ENCODE results near the gene EDC3.
A peak's percentile ranks its signal among the peaks of the same experiment; 100 is the strongest.
"Not testable (repeated sequence)": the region's sequence is repeated elsewhere in the genome, so short reads cannot be mapped to it uniquely, and the experiment has no call there.

EDC3 gene, protein sequence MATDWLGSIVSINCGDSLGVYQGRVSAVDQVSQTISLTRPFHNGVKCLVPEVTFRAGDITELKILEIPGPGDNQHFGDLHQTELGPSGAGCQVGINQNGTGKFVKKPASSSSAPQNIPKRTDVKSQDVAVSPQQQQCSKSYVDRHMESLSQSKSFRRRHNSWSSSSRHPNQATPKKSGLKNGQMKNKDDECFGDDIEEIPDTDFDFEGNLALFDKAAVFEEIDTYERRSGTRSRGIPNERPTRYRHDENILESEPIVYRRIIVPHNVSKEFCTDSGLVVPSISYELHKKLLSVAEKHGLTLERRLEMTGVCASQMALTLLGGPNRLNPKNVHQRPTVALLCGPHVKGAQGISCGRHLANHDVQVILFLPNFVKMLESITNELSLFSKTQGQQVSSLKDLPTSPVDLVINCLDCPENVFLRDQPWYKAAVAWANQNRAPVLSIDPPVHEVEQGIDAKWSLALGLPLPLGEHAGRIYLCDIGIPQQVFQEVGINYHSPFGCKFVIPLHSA

DNA sequence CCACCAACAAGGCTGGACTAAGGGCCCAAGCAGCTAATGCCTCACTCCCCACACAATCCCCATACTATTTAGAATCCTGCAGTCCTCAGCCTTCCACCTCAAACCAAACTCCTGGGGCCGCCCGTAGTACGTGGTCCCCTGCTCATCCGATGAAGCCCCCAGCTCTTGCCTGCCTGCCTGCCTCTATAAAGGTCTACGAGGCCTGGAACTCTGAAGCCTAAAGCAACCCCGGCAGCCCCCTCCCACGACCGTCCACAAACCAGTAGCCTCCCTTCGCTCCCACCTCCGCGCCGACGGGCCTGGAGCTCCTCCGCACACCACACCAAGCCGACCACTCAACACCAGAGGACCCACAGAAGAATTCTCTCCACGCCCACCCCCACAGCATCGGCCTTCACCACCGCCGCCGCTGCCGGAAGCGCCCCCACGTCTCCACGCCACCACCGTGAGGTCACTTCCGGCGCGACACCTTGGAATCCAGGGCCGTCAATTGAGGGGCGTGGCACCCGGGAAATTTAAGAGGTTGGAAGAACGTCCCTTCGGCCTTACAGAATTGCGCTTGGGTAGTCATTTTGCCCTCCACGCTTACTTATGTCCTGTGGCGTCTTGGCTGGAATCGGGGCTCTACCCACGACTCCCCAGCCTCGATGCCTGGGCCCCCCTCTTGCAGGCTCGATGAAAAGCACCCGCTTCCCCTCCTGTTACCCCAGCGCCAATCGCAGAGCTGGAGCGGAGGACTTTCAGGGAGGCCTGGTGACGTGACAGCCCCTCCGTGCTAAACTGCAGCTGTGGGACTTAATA, at the start of gene EDC3:
EDC3 (minus strand) TSS at position 428 of the 801 bp plus-strand sequence. CDS start 20,900 bp downstream, outside the sequence.
- DNase-seq, result peak; percentile 89

DNA sequence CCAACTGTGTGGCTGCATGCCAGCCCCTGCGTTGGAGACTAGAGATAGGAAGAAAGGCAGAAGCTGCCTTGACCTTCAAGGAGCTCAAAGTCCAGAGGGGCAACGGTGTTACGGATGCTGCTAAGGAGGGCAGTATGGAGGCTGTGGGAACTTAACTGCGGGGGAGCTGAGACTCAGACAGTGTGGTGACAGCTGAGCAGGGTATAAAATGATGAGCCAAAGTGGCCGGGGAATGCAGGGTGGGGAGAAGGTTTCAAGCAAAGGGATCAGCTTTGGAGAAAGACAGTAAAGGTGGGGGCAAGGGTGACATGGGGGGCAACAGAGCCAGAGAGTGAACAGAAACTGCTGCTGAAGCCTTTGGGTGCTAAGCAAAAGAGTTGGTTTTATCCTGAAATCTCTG, 46.6 kb upstream of the EDC3 start:
- DNase-seq, result no peak

DNA sequence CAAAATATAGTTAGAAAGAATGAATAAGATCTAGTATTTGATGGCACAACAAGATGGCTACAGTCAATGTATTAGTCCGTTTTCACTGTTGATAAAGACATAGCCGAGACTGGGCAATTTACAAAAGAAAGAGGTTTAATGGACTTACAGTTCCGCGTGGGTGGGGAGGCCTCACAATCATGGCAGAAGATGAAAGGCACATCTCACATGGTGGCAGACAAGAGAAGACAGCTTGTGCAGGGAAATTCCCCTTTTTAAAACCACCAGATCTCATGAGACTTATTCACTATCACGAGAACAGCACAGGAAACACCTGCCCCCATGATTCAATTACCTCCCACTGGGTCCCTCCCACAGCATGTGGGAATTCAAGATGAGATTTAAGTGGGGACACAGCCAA, 42.4 kb upstream of the EDC3 start:
- DNase-seq, result not testable (repeated sequence)

DNA sequence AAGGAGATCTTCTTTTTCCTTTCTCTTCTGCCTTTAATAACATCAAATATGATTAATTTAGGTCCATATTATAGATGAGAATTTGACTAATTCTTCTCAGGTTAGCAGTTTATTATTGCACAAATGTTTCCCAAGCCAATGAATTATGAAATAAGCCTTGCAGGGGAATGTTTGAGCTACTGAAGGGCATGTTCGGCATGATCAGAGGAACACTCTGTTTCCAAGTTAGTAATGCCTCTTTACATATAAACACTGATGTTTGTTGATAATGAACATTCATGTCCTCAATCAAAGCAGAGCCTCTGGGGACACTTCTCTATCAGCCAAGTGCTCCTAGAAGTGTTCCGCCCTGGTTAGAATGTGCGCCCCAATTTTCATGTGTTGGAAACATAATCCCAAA, 39.5 kb upstream of the EDC3 start:
- DNase-seq, result no peak

DNA sequence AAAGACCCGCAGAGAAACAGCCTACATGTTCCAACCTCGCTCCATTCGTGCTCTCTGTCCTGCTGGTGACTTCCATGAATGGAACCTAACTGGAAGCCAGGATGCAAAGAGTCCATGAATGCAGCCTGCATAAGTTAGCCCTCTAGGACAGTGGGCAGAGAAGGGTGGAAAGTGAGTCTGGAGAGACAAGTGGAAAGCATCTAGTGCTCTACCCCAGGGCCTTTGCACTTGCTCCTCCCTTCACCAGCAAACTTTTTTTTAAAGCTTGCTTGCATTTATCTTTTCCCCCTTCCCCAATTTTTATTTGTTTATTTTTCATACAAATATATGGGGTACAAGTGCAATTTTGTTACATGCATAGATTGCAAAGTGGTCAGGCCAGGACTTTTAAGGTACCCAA, 37.4 kb upstream of the EDC3 start:
- no peak for DNase-seq

DNA sequence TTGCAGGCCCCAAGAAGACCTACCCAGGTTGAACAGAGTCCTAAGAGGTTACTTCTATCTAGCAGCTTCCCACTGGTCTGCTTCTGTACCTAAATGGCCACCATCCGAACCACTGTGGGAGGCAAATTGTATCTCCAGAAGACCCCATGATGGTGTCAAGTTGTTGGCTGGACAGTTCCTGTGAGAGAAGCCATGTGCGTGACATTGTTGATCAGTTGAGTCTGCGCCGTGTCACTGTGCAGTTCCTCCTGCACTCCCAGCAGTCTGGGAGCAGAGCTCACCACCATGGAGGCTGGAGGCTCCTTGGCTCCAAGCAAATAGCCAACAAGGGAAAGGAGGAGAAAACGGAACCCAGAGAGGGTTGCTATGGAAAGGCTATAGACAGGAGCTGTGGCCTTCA, 37.0 kb upstream of the EDC3 start:
- no peak for DNase-seq

DNA sequence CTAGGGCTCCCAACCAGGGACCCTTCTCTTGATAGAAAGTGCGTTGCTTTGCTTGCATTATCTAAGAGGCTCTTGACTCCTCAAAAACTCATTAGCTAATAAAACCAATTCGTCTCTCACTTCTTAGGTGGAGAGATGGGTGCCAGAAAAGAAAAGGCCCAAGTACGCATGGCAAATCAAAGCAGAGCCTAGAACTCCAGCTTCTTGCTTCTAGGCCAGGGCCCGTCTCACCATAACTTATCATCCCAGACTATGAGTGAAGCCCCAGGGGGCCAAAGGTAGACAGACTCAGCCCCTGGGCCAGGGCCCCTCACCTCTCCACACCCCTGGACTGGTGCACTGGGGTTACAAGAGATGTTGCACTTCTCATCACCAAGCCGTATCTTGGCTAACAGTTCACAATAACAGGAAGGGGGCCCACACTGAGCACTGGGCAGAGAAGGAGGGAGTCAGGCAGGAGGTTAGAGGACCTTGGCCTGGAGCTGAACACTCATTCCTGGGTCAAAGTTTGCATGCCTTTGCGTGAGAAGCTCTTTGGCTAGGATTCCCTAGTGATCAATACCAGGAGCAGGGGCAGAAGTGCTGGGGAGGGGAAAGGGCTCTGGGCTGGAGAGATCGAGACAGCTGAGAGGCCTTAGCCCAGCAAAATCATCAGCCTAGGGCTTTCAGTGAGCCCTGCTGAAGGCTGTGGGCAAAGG, 34.9 kb upstream of the EDC3 start:
- no peak for DNase-seq

DNA sequence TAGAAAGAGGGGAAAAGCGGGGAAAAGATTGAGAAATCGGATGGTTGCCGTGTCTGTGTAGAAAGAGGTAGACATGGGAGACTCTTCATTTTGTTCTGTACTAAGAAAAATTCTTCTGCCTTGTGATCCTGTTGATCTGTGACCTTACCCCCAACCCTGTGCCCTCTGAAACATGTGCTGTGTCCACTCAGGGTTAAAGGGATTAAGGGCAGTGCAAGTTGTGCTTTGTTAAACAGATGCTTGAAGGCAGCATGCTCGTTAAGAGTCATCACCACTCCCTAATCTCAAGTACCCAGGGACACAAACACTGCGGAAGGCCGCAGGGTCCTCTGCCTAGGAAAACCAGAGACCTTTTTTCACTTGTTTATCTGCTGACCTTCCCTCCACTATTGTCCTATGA, 33.5 kb upstream of the EDC3 start:
- not testable (repeated sequence) for DNase-seq

DNA sequence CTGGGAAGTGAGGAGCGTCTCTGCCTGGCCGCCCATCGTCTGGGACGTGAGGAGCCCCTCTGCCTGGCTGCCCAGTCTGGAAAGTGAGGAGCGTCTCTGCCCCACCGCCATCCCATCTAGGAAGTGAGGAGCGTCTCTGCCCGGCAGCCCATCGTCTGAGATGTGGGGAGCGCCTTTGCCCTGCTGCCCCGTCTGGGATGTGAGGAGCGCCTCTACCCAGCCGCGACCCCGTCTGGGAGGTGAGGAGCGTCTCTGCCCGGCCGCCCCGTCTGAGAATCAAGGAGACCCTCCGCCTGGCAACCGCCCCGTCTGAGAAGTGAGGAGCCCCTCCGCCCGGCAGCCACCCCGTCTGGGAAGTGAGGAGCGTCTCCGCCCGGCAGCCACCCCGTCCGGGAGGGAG, 32.9 kb upstream of the EDC3 start:
- DNase-seq, result not testable (repeated sequence)

DNA sequence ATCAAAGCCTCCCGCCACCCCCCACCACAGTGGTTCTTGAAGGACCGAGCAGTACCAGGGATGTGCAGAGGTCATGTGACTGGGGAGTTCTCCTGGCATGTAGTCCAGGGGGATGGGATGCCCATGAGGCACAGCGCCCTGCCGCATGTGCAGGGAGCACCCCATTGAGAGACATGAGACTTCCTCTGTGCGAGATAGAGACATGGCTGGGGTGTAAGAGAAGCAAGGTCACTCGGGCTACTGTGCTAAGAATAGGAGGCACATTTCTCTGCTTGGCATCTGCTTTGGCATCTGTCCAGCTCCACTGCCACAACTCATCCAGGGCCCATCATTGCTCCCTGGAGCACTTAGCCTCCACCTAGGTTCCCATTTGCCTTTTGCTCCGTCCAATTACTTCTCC, 31.9 kb upstream of the EDC3 start:
- DNase-seq, result no peak

DNA sequence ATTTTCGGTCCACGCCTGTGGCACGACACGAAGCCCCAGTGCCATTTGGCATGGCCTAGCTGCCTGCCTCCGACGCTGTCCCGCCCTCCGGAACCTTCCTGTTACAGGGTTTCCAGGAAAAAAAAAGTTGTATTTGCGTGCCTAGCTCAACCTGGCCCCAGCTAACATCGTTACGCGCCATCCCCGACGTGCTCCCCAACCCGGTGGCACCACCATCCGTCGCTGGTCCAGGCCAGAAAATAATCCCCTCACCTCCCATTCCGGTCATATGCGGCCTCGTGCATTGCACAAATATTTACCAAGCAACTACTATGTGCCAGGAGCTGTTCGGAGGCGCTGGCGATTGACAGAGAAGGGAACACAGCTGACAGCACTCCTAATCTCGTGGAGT, 30.9 kb upstream of the EDC3 start:
- no peak for DNase-seq

DNA sequence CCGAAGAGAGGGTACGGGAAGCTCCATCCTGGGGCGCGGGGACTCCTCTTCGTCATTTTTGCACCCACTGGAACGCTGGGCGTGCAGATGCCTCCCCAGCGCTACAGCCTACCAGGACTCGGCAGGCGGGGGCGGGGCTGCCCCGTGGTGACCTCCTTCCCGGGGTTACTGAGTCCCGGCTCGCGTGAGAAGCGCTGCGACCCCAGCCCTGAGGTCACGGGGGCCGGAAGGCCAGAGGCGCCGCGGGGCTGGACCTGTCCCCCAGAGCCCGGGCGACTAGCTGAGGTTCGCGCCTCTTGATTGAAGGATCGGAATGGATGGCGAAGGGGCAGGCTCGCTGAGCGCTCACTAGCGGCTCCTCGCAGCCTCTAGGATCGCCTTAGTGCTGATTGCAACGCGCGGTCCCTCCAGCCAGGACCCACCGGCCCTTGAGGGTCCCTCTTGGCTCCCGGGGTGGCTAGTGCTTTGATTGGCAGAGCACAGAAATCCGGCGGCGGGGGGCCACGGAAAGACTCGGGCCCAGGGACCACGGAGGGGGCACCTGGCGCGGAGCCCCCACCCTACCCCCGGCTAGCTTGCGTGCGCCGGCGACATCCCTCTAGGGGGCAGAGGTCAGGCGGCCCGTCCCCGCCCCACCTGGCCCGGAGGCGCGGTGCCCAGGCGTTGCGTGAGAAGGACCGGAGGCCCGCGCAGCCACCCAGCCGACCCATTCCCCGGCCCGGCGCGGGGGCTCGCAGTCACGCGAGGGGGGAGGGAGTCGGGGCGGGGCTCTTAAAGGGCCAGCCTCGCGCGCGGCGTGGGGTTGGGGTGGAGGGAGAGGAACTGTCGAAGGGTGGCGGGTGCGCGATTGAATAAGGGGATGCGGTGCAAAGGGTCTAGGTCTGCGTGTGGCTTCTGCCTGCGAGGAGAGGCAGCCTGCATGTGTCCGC, 30.3 kb upstream of the EDC3 start:
- peak; percentile 72 for DNase-seq

DNA sequence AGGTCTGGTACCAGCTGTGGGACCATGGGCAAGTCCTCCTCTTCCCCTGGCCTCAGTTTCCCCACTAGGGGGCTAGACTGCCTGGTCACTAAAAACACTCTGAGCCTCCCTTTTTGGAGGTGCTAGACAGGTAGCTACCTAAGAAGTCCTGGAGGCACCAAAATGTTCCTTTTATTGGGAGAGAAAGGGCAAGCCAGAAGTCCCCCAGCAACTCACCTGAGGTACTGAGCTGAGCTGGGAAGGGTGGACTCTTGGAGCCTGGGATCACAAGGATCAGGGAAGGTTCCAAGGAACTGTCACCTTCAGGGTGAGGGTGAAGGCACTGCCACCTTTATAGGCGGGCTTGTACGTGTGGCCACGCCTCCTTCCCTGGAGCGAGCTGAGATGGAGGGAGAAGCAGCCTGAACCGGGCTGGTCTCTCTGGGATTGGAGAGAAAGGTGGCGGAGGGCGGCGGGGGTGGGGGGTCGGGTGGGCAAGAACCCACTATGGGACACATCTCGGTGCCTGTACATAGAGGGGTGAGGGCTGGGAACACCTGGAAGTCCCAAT, 29.5 kb upstream of the EDC3 start, which contains the start of gene CYP1A1:
CYP1A1 (minus strand) TSS at position 304 of the 550 bp plus-strand sequence. CDS start 2,431 bp downstream, outside the sequence.
- DNase-seq, result peak; percentile 60

DNA sequence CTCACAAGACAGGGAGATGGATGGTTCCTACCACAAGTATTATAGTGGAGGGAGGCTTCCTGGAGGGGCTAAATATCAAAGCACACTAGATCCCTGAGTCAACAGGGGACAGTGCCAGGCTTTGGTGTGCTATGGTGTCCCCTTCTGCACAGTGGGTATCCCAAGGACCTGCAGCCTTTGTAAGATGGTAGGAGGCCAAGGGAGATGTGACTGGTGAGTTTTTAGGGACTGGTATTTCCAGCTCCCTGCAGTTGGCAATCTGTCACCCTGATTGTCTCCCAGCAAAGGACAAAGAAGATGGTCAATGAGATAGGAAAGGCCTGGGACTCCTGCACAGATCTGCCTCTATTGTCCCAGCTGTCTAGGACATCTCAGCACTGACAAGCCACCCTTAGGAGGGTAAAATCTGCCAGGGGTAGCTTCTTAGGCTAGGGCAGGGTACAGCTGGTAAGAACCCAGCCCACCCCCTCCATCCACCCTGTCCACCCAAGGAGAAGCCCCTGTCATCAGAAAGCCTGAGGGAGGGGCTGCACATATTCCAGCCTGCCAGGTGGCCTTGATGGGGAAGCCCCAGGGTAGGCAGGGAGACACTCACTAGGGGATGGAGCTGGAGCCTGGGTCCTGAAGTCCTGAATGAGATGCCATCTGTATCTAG, 28.9 kb upstream of the EDC3 start:
- no peak for DNase-seq

DNA sequence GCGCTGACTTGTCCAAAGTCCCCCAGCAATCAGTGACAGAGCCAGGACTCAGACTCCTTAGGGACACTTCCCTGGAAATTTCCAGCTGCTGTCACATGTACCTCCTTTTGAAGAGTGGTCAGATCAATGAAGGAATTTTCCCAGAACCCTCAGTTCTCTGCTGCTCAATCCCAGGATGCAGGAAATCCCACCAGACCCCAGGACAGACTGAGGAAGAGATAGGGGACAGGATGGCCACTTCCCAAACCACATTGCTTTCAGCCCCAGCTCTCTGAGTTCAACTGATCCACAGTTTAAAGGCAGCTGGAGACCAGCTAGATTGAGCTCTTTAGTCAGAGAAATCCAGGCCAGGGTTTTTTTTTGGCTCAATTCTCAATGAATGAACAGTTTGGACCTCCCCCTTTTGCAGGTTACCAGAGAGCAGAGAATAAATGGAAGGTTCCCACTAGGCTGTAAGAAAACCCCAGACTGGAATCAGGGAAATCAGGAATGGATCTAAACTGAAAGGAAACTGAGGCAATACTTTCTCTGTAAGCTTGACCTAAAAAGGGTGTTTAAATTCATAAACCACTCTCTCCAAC, 28.0 kb upstream of the EDC3 start:
- no peak for DNase-seq

DNA sequence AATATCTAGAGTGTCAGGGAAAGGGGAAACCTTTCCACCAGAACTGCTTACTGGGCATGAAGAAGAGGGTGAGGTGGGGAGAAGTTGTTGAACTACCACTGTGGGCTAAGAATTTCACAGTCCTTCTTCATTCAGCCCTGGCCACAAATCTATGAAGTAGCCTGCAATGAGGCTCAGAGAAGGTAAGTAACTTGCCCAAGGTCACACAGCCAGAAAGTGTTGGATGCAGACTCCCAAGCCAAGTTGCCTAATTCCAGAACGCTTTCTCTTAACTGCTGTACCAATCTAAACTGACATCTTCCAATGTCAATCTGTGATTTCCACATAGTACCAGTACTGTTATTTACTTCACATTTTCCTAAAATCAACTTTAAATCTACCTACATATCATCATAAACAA, 27.4 kb upstream of the EDC3 start:
- no peak for DNase-seq

DNA sequence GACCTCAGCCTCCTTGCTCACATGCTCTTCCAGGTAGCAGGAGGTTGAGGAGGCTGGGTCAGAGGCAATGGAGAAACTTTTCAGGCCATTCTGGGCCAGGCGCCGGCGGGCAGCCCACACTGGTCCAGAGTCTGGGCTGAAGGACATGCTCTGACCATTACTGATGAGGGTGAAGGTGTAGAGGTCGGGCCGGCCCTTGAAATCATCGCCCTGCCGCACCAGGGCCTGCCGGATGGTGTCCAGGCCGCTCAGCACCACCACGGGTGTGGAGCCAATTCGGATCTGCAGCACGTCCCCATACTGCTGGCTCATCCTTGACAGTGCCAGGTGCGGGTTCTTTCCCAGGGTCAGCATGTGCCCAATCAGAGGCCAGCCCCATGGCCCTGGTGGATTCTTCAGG, 26.8 kb upstream of the EDC3 start:
- DNase-seq, result no peak

DNA sequence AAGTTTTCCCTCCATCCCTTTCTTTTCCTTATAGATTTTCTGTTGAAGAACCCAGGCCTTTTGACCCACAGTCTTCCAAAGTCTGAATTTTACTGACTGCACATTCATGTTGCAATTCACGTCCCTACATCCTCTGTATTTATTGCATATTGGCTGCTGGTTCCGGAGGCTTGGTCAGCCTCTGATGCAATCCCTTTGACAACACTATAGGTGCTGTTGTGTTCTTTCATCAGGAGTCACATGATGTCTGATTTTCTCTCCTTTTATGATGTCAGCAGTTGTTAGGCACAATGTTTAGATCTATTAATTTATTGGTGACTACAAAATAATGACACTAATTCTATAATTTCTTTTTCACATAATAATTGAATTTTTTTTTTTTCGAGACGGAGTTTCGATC, 20.8 kb upstream of the EDC3 start:
- DNase-seq, result no peak

DNA sequence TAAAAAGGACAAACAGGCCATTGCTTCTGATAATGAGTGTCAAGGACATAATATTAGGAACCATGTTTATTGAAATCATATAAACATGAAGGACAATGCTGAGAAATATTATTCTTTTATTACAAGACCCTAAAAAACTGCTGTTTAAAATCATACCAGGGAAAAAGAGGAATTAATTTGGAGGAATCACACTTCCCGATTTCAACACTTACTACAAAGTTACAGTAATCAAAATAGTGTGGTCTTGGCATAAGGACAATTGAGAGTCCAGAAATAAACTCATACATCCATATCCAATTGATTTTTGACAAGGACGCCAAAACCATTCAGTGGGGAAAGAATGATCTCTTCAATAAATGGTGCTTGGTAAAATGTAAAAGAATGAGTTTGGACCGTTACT, 16.5 kb upstream of the EDC3 start:
- DNase-seq, result no peak

DNA sequence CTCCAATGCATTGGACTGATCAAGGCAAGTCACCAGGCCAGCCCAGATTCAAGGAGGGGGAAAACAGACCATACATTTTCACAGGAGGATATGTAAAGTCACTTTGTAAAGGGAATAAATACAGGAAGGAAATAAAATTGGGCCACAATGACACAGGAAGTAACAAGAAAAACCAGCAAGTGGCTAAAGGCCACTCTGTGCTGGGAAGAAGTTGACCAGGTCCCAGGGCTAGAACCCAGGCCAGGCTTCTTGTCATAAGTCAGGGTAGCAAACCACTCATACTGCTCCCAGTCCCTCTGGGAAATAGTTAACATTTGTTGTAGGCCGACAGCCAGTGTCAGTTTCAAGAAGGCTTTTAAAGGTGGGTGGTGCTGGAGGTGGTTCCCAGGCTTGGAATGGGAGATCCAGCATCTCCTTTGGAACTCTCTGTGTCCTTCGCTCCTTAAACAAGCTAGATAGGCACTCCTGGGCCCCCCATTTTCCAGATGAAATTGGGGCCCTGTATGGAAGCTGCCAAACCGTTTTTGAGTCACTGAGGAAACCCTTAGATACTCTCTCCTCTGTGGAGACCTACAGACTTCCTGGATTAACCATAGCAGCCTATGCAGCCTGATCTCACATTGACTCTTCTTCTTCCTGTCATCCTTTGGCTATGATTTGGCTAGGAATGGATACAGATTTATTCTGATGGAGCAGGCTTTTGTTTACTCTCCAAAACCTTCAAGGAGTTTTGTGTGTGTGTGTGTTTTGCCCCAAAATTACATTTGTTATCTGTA, 14.7 kb upstream of the EDC3 start:
- no peak for DNase-seq

Measured in CD4-positive, alpha-beta T cell treated with Interleukin-6 for 4 hours (primary cell).